Osteocyte (in vitro differentiated cells): ENCODE results near the gene HOPX. TPM values are rescaled to one million over a fixed set of nuclear protein-coding genes. Genes with fewer than 3 reads are reported as not detected.

Experiments used
- DNase-seq: peaks from one replicate; pipeline ENCODE4 v3.0.0; 2021; ENCODE audit warnings: mixed read lengths; ENCODE audit not compliant: unreplicated experiment; ENCODE audit errors: extremely low spot score
- H3K27ac Mint-ChIP-seq: one replicate; pipeline ENCODE4 v1.8.0; 2021; ENCODE audit warnings: mild to moderate bottlenecking, mixed read lengths; ENCODE audit not compliant: unreplicated experiment
- H3K27me3 Mint-ChIP-seq: one replicate; pipeline ENCODE4 v1.8.0; 2021; ENCODE audit warnings: mixed read lengths; ENCODE audit not compliant: unreplicated experiment
- H3K36me3 Mint-ChIP-seq: one replicate; pipeline ENCODE4 v1.8.0; 2021; ENCODE audit warnings: mixed read lengths; ENCODE audit not compliant: unreplicated experiment
- H3K4me1 Mint-ChIP-seq: one replicate; pipeline ENCODE4 v1.8.0; 2021; ENCODE audit warnings: mixed read lengths; ENCODE audit not compliant: unreplicated experiment
- H3K4me3 Mint-ChIP-seq: one replicate; pipeline ENCODE4 v1.8.0; 2021; ENCODE audit warnings: mild to moderate bottlenecking, moderate library complexity, mixed read lengths; ENCODE audit not compliant: unreplicated experiment
- H3K9me3 Mint-ChIP-seq: one replicate; pipeline ENCODE4 v1.8.0; 2021; ENCODE audit warnings: mixed read lengths; ENCODE audit not compliant: unreplicated experiment
- CTCF ChIP-seq: fragments of 200-600 bp; sonication (generic); IDR thresholded peaks from 2 replicates; pipeline ENCODE4 v1.5.0; 2021; ENCODE audit warnings: antibody characterized with exemption, mild to moderate bottlenecking, moderate library complexity
- total RNA-seq: library from RNA; stranded (reverse); gene quantifications from 2 replicates; pipeline ENCODE4 v1.2.1, GENCODE V29; 2021

HOPX gene
- total RNA-seq, 1 donor from 2014 or later, result 0.35 TPM

DNA sequence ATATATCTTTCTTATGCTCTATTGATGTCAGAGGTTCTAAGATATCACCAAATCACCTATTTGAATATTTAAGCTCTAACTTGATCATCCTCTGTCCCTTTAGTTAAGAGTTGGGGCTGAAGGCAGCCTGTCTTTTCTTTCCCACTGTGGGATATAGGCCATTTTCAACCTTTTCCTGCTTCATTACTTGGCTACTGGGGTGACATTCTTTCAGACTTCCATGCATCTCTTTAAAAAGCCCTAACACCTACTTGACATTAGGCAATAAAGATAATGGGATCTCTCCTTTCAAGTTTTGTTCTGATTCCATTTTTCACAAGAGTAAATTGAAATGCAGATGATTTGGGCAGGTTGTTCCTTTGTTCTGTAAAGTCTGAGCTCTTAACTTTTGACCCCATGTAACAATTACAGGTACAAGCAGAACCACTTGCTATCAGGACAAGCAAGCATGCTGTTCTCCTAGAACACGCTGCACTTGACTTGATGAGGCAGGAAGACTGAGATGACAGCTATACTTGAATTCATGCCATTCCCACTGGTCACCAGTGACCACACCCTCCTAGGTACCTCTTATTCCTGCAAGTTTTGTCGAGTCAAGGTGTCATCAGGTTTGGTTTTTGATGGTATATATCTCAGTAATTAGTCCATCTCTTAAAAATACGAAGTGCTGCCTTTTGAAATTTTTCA lies 18.2 kb downstream of the HOPX start:
- Mint-ChIP-seq H3K27ac (no peak overlapping the region), H3K4me1 (no peaks in the 10 kb centered on the region), H3K4me3 (no peak overlapping the region), H3K9me3 (no peaks in the 10 kb centered on the region), H3K27me3 (peaks cover 83% of the 10 kb centered on the region), H3K36me3 (no peaks in the 10 kb centered on the region)
- DNase-seq, result no peak
- TF ChIP-seq CTCF, result no peak

DNA sequence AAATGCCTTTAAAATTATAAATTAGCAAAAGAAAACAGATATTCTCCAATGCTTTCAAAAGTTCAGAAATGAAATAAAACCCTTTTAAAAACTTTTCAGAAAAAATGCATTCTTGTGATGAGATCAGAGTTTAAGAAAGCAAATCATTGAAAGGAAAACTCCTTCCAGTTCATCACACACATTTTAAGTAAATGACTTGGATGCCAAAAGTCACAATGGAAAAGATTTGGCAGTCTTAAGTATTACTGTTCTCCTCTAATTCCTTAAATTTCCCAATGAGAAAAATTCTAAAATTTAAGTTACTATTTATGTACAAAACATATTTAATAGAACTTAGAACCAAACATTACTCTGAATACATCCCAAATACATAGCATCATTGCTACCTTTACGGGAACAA lies 21.1 kb downstream of the HOPX start:
- Mint-ChIP-seq H3K27ac (no peak overlapping the region), H3K27me3 (peaks cover 86% of the 10 kb centered on the region), H3K4me1 (peaks cover 13% of the 10 kb centered on the region), H3K36me3 (no peaks in the 10 kb centered on the region), H3K9me3 (no peaks in the 10 kb centered on the region), H3K4me3 (no peak overlapping the region)
- TF ChIP-seq CTCF, result no peak
- no peak for DNase-seq

- Mint-ChIP-seq H3K9me3 (no peaks in the 10 kb centered on the region), H3K27me3 (peaks cover 82% of the 10 kb centered on the region), H3K4me1 (peaks cover 13% of the 10 kb centered on the region), H3K27ac (no peak overlapping the region), H3K4me3 (no peak overlapping the region), H3K36me3 (no peaks in the 10 kb centered on the region)
- TF ChIP-seq CTCF, result no peak
- DNase-seq, result no peak
These were observed 22.6 kb downstream of the HOPX start for GRCh38 chr4:56658528-56658927.

GRCh38 chr4:56657818-56658217 lies 23.3 kb downstream of the HOPX start:
- H3K36me3 Mint-ChIP-seq, result no peaks in the 10 kb centered on the region
- H3K4me3 Mint-ChIP-seq, result no peak overlapping the region
- no peak for DNase-seq
- H3K27ac Mint-ChIP-seq, result no peak overlapping the region
- H3K9me3 Mint-ChIP-seq, result no peaks in the 10 kb centered on the region
- H3K27me3 Mint-ChIP-seq, result peaks cover 75% of the 10 kb centered on the region
- TF ChIP-seq CTCF, result no peak
- H3K4me1 Mint-ChIP-seq, result peaks cover 13% of the 10 kb centered on the region

- no peak for TF ChIP-seq CTCF
- Mint-ChIP-seq H3K4me3 (no peak overlapping the region), H3K4me1 (peaks cover 13% of the 10 kb centered on the region), H3K27ac (no peak overlapping the region), H3K27me3 (peaks cover 71% of the 10 kb centered on the region), H3K9me3 (no peaks in the 10 kb centered on the region), H3K36me3 (no peaks in the 10 kb centered on the region)
- DNase-seq, result no peak
These were observed 24.0 kb downstream of the HOPX start for GRCh38 chr4:56657128-56657527.
